HCT116 (cell line): ENCODE data around the gene TMC2. TPM values are rescaled to one million over a fixed set of nuclear protein-coding genes. Genes with fewer than 3 reads are reported as not detected.
"Not testable (repeated sequence)": the region's sequence is repeated elsewhere in the genome, so short reads cannot be mapped to it uniquely, and the experiment has no call there.

ENCODE experiments used
- ATAC-seq: fragments of 200-7000 bp; cut with Tn5 transposase; 2 replicates; pipeline ENCODE4 v1.9.1; 2020; ENCODE audit warnings: mild to moderate bottlenecking, moderate library complexity
- BruUV-seq: library from RNA; stranded (reverse); fragments of 400-500 nt; replicated peaks from 2 replicates; lab custom pipeline; 2021; lab: Mats Ljungman, UMichigan
- CTCF ChIA-PET: fragments of 300-600 bp; sonication (Branson Sonifier 250); formaldehyde crosslinking; loops from one replicate; lab custom pipeline; 2021; ENCODE audit warnings: antibody characterized with exemption; lab: Charles Lee
- POLR2A ChIA-PET: fragments of 300-600, 350-600 bp; sonication (Branson Sonifier 250); formaldehyde crosslinking; loops from one replicate; lab custom pipeline; 2021; ENCODE audit warnings: antibody characterized with exemption; lab: Charles Lee
- RAD21 ChIA-PET, 2 experiments: fragments of 300-600 bp; sonication (Branson Sonifier 250); formaldehyde crosslinking; loops; one replicate each; lab custom pipeline; 2023; ENCODE audit warnings: low total read pairs in 2 of 2; ENCODE audit not compliant: uncharacterized antibody in 2 of 2, unreplicated experiment in 2 of 2, low non-redundant PET in 1 of 2; lab: Charles Lee
- DNase-seq: peaks from one replicate; pipeline ENCODE4 v3.0.0-alpha.2; 2010; ENCODE audit warnings: low read depth, low spot score
- H2AFZ ChIP-seq: fragments of 200-600 bp; shearing (Covaris generic), sonication (generic); 2 replicates; pipeline ENCODE4 v1.6.1; 2017; ENCODE audit warnings: low read depth, mixed run types, mixed read lengths, antibody characterized with exemption, low read length; ENCODE audit not compliant: poor library complexity, severe bottlenecking
- H3K27ac ChIP-seq: 2 replicates; pipeline ENCODE4 v1.5.1; 2012; ENCODE audit warnings: low read depth, low read length
- H3K27me3 ChIP-seq: fragments of 200-600 bp; sonication (generic); 2 replicates; pipeline ENCODE4 v1.6.1; 2016; ENCODE audit warnings: mixed run types, low read length, mixed read lengths; ENCODE audit not compliant: insufficient read depth
- H3K36me3 ChIP-seq, 2 experiments: fragments of 200-500 bp in 1 of 2; fragments of 200-600 bp in 1 of 2; sonication (Bioruptor generic) in 1 of 2; sonication (generic) in 1 of 2; 2 replicates each; pipeline versions ENCODE4 v1.5.1 to v1.6.1; 2014 to 2016; ENCODE audit warnings: low read length in 2 of 2, inconsistent platforms in 1 of 2, mixed read lengths in 1 of 2, mixed run types in 1 of 2; ENCODE audit not compliant: insufficient read depth in 2 of 2, control insufficient read depth in 1 of 2
- H3K4me1 ChIP-seq, 2 experiments: fragments of 200-600 bp in 1 of 2; sonication (generic) in 1 of 2; 2 replicates each; pipeline versions ENCODE4 v1.5.1 to v1.6.1; 2012 to 2017; ENCODE audit warnings: low read length in 2 of 2, inconsistent platforms in 1 of 2, mild to moderate bottlenecking in 1 of 2, mixed read lengths in 1 of 2, mixed run types in 1 of 2, moderate library complexity in 1 of 2; ENCODE audit not compliant: insufficient read depth in 2 of 2, control insufficient read depth in 1 of 2
- H3K4me2 ChIP-seq: fragments of 200-600 bp; sonication (generic); 2 replicates; pipeline ENCODE4 v1.6.1; 2017; ENCODE audit warnings: mixed run types, low read length, mixed read lengths
- H3K4me3 ChIP-seq, 2 experiments: fragments of 200-600 bp in 1 of 2; sonication (generic) in 1 of 2; replicated peaks in 1 of 2; 2 replicates each; pipeline ENCODE4 v1.5.1; 2011 to 2016; ENCODE audit warnings: low read length in 2 of 2, control low read depth in 1 of 2, low read depth in 1 of 2, mild to moderate bottlenecking in 1 of 2, mixed read lengths in 1 of 2, mixed run types in 1 of 2
- H3K79me2 ChIP-seq: fragments of 200-600 bp; sonication (generic); 2 replicates; pipeline ENCODE4 v1.6.1; 2017; ENCODE audit warnings: mild to moderate bottlenecking, mixed run types, low read length, moderate library complexity, mixed read lengths; ENCODE audit not compliant: insufficient read depth
- H3K9ac ChIP-seq: fragments of 200-600 bp; sonication (generic); 2 replicates; pipeline ENCODE4 v1.6.1; 2016; ENCODE audit warnings: low read length, mixed read lengths
- H3K9me2 ChIP-seq: fragments of 200-600 bp; sonication (generic), shearing (Covaris generic); 2 replicates; pipeline ENCODE4 v1.6.1; 2017; ENCODE audit warnings: mixed run types, mild to moderate bottlenecking, moderate library complexity; ENCODE audit not compliant: insufficient read depth
- H3K9me3 ChIP-seq, 2 experiments: fragments of 200-500 bp in 1 of 2; fragments of 200-600 bp in 1 of 2; sonication (Bioruptor generic) in 1 of 2; sonication (generic) in 1 of 2; 2 replicates each; pipeline ENCODE4 v1.6.1; 2014 to 2017; ENCODE audit warnings: low read length in 2 of 2, mixed read lengths in 2 of 2, inconsistent platforms in 1 of 2, low read depth in 1 of 2, mild to moderate bottlenecking in 1 of 2, mixed run types in 1 of 2, moderate library complexity in 1 of 2; ENCODE audit not compliant: control insufficient read depth in 1 of 2, insufficient read depth in 1 of 2
- H4K20me1 ChIP-seq: fragments of 200-600 bp; sonication (generic), shearing (Covaris generic); 2 replicates; pipeline ENCODE4 v1.6.1; 2017; ENCODE audit warnings: mixed run types, mild to moderate bottlenecking, moderate library complexity; ENCODE audit not compliant: insufficient read depth
- ATF3 ChIP-seq: IDR thresholded peaks from 2 replicates; pipeline ENCODE4 v1.6.1; 2012
- EGR1 ChIP-seq: IDR thresholded peaks from 2 replicates; pipeline ENCODE4 v1.6.1; 2012; ENCODE audit warnings: low read depth
- ELF1 ChIP-seq: IDR thresholded peaks from 2 replicates; pipeline ENCODE4 v1.6.1; 2012; ENCODE audit warnings: low read depth, borderline replicate concordance
- EZH2 ChIP-seq: fragments of 200-600 bp; sonication (generic); IDR thresholded peaks from 2 replicates; pipeline ENCODE4 v1.6.1; 2017; ENCODE audit warnings: antibody characterized with exemption, mixed run types
- POLR2A ChIP-seq: IDR thresholded peaks from 2 replicates; pipeline ENCODE4 v1.7.0; 2011; ENCODE audit warnings: borderline replicate concordance; ENCODE audit not compliant: insufficient read depth, insufficient read length; ENCODE audit errors: extremely low read depth
- POLR2AphosphoS5 ChIP-seq: IDR thresholded peaks from 2 replicates; pipeline ENCODE4 v1.6.1; 2011; ENCODE audit warnings: mild to moderate bottlenecking, low read depth, low read length, moderate library complexity
- RAD21 ChIP-seq: IDR thresholded peaks from 2 replicates; pipeline ENCODE4 v1.6.1; 2012; ENCODE audit warnings: low read depth, mild to moderate bottlenecking
- SIN3A ChIP-seq: IDR thresholded peaks from 2 replicates; pipeline ENCODE4 v1.6.1; 2012; ENCODE audit warnings: low read depth
- SRF ChIP-seq: IDR thresholded peaks from 2 replicates; pipeline ENCODE4 v1.6.1; 2012; ENCODE audit warnings: low read depth
- TCF7L2 ChIP-seq: IDR thresholded peaks from 2 replicates; pipeline ENCODE4 v1.7.0; 2011; ENCODE audit warnings: borderline replicate concordance, inconsistent platforms; ENCODE audit not compliant: insufficient read depth, insufficient read length; ENCODE audit errors: extremely low read depth
- ZBTB33 ChIP-seq: IDR thresholded peaks from 2 replicates; pipeline ENCODE4 v1.6.1; 2011; ENCODE audit warnings: mild to moderate bottlenecking, low read length, moderate library complexity; ENCODE audit not compliant: insufficient replicate concordance; ENCODE audit errors: extremely low read depth
- ZFX ChIP-seq: fragments of 450-650 bp; IDR thresholded peaks from 2 replicates; pipeline ENCODE4 v1.6.1; 2017
- ZNF274 ChIP-seq: fragments of 200-500 bp; sonication (Bioruptor generic); IDR thresholded peaks from 2 replicates; pipeline ENCODE4 v1.6.1; 2014; ENCODE audit warnings: mild to moderate bottlenecking, low read depth, low read length, inconsistent platforms
- intact Hi-C: fragments of 100-400 bp; cut with micrococcal nuclease; formaldehyde crosslinking; loops from 2 replicates; pipeline ENCODE4 v1.10.0; 2022
- total RNA-seq: library from RNA; stranded (reverse); gene quantifications from one replicate; pipeline ENCODE4 v1.2.1, GENCODE V29; 2021; ENCODE audit not compliant: unreplicated experiment

Gene TMC2
- total RNA-seq, 1 experiment from 2014 or later = not detected

GRCh38 chr20:2522826-2523429 lies 13.4 kb upstream of the TMC2 start:
- H3K36me3 ChIP-seq, H2AFZ ChIP-seq, H3K27me3 ChIP-seq, ATAC-seq, H3K9me2 ChIP-seq, DNase-seq, H3K4me2 ChIP-seq, BruUV-seq, H3K9me3 ChIP-seq, H4K20me1 ChIP-seq, H3K4me3 ChIP-seq, H3K9ac ChIP-seq, H3K79me2 ChIP-seq, H3K27ac ChIP-seq: not testable (repeated sequence)
- POLR2A ChIA-PET = interaction anchor here (1.0 to 1.7 kb wide), 4 partner anchors 14 to 129 kb away, joined by 3 to 10 read pairs (median 4); partner anchors contain the start of genes NOP56, SNRPB and ZNF343
- CTCF ChIA-PET = interaction anchor here (1.0 to 3.7 kb wide), 14 partner anchors 8 to 315 kb away, joined by 3 to 28 read pairs (median 6); partner anchors contain the start of genes NOP56 and ZNF343
- intact Hi-C loops = loop anchor here (5.0 kb wide), 1 partner anchor 124 kb away; no protein-coding TSS in a partner anchor
- RAD21 ChIA-PET = interaction anchor here in 1 of 2 experiments (1.0 kb wide), 1 partner anchor 53 kb away, joined by 3 read pairs; no protein-coding TSS in a partner anchor
- H3K4me1 ChIP-seq = peaks cover 3 to 23% of the 10 kb centered on the region in 2 experiments

- CTCF ChIA-PET = interaction anchor here (0.6 to 3.7 kb wide), 14 partner anchors 8 to 1603 kb away, joined by 3 to 28 read pairs (median 4); partner anchors contain the start of genes SNRPB, TMC2 and ZNF343
- Histone ChIP-seq H3K9me3 (no peaks in the 10 kb centered on the region), H4K20me1 (no peaks in the 10 kb centered on the region), H3K4me3 (peak overlapping the region; percentile 60 to 70), H3K9ac (peak overlapping the region; percentile 79), H3K27ac (peak overlapping the region; percentile 52), H3K27me3 (no peaks in the 10 kb centered on the region), H3K4me2 (peak overlapping the region; percentile 94), H3K36me3 (no peaks in the 10 kb centered on the region), H3K79me2 (no peaks in the 10 kb centered on the region), H3K4me1 (peaks cover 3 to 23% of the 10 kb centered on the region in 2 experiments), H3K9me2 (no peaks in the 10 kb centered on the region), H2AFZ (peak overlapping the region; percentile 55)
- peak; percentile 77 for ATAC-seq
- RAD21 ChIA-PET = no interaction called here
- intact Hi-C loops = loop anchor here (5.0 kb wide), 1 partner anchor 123 kb away; no protein-coding TSS in a partner anchor
- POLR2A ChIA-PET = interaction anchor here (0.8 to 1.0 kb wide), 3 partner anchors 9 to 53 kb away, joined by 3 to 7 read pairs (median 3); partner anchors contain the start of gene SNRPB
- DNase-seq = peak; percentile 52
- no TSS peak for BruUV-seq
- TF ChIP-seq ZFX (no peak; the same call in 1 of the 2 replicates), ATF3 (no peak), TCF7L2 (peak; percentile 7), RAD21 (peak; percentile 47; the same call in 1 of the 2 replicates), POLR2A (peak; percentile 57), POLR2AphosphoS5 (peak; percentile 84), SIN3A (no peak), EGR1 (no peak), EZH2 (no peak), ZBTB33 (no peak), ELF1 (no peak; the same call in 1 of the 2 replicates), SRF (no peak), ZNF274 (no peak)
Observed at GRCh38 chr20:2523919-2524708, 12.3 kb upstream of the TMC2 start.
